Heart left ventricle (tissue), 16 donors: ENCODE results near the gene DAB1. TPM values are rescaled to one million over a fixed set of nuclear protein-coding genes. Genes with fewer than 3 reads are reported as not detected.
A peak's percentile ranks its signal among the peaks of the same experiment; 100 is the strongest.

Source experiments
- ATAC-seq, 4 donors: fragments of 200-7000 bp; cut with Tn5 transposase; one replicate each; pipeline ENCODE4 v1.9.1; 2020 to 2022; ENCODE audit warnings: moderate library complexity in 4 of 4, mild to moderate bottlenecking in 3 of 4, moderate number of reproducible peaks in 1 of 4
- DNase-seq, 5 donors: peaks; one replicate each; pipeline ENCODE4 v3.0.0-alpha.2; 2020
- H3K27ac ChIP-seq, 12 donors: fragments of 200-600 bp; sonication (generic) in 4 of 12; one replicate each; pipeline versions ENCODE4 v1.5.0 to v1.8.0; 2016 to 2022; ENCODE audit warnings: mild to moderate bottlenecking in 2 of 12
- H3K27me3 ChIP-seq, 9 donors: fragments of 200-600 bp; sonication (generic) in 2 of 9; one replicate each; pipeline versions ENCODE4 v1.5.1 to v1.8.0; 2016 to 2022; ENCODE audit warnings: mild to moderate bottlenecking in 3 of 9
- H3K36me3 ChIP-seq, 9 donors: fragments of 200-600 bp; sonication (generic) in 2 of 9; one replicate each; pipeline versions ENCODE4 v1.5.0 to v1.8.0; 2018 to 2022; ENCODE audit warnings: mild to moderate bottlenecking in 2 of 9
- H3K4me1 ChIP-seq, 12 donors: fragments of 200-600 bp; sonication (generic) in 4 of 12; one replicate each; pipeline versions ENCODE4 v1.5.0 to v1.8.0; 2016 to 2022; ENCODE audit warnings: mild to moderate bottlenecking in 3 of 12
- H3K4me3 ChIP-seq, 12 donors: fragments of 200-600 bp; sonication (generic) in 4 of 12; one replicate each; pipeline versions ENCODE4 v1.5.0 to v1.8.0; 2017 to 2022; ENCODE audit warnings: mild to moderate bottlenecking in 9 of 12, moderate library complexity in 4 of 12
- H3K9me3 ChIP-seq, 12 donors: fragments of 200-600 bp; sonication (generic) in 4 of 12; one replicate each; pipeline versions ENCODE4 v1.5.0 to v1.8.0; 2016 to 2022; ENCODE audit warnings: mild to moderate bottlenecking in 1 of 12
- POLR2A ChIP-seq, 2 donors: fragments of 450-650 bp; IDR thresholded peaks; one replicate each; pipeline ENCODE4 v1.6.1; 2017; ENCODE audit warnings: antibody characterized with exemption in 2 of 2, mild to moderate bottlenecking in 2 of 2, moderate library complexity in 2 of 2
- WGBS, 4 donors: extraction: QIAGEN DNeasy Blood & Tissue Kit in 2 of 4; methylation state at CpG; one replicate each; pipeline versions ENCODE4 v1.1.5 to v1.1.7; 2013 to 2018; 5-methylcytosine and 5-hydroxymethylcytosine counted together
- intact Hi-C, 10 donors: fragments of 100-400 bp; cut with DNase I; formaldehyde crosslinking; loops; one replicate each; pipeline versions ENCODE4 v1.11.1 to v1.14.2; 2022
- polyA plus RNA-seq, 2 donors: library from polyadenylated mRNA; stranded (reverse); fragments of 200-250 nt; gene quantifications; one replicate each; pipeline ENCODE4 v1.2.3, GENCODE V29; 2013
- total RNA-seq, 9 donors: library from RNA; depleted of rRNA in 2 of 9; stranded (reverse); fragments of >200 nt in 2 of 9; fragmentation: NEBNext Ultra II Directional in 3 of 9; extraction: Animal tissue kit (Norgen Biotek cat#: 25700) in 3 of 9; gene quantifications; one replicate each; pipeline versions ENCODE4 v1.1.0 to v1.2.4, GENCODE V29; 2016 to 2023
- TF ChIP-seq, protein P1 (sequence below), 12 donors: fragments of 200-600 bp; sonication (generic) in 4 of 12; IDR thresholded peaks; one replicate each; pipeline versions ENCODE4 v1.5.0 to v1.8.0; 2018 to 2022; ENCODE audit warnings: antibody characterized with exemption in 12 of 12, mild to moderate bottlenecking in 5 of 12
- donor health status: ischemic (EF 13 %, LVEDD 7.1; RV severe dilation, severe dysfunction).
- donor health status: healthy with polysubstance abuse.
- donor health status: DM: no; HTN: yes; CAD: no.
- donor health status: DM: no; HTN: no; CAD: no.
- donor health status: ischemic (EF 25% LVEDD 6.9; RV normal size, moderate dysfunction).
- donor health status: ischemic (EF 25% LVEDD 5.7; RV mildly dilated, moderate dysfunction).
- donor health status: healthy.
- donor health status: DM: yes; HTN: yes; CAD: no.
- donor health status: ischemic (EF 35%, LVEDD 5.7; RV mildly dilated, moderate dysfunction).
- donor health status: nonischemic (EF 11% LVEDD 7.7; RV severe dilation, severe dysfunction).
- donor health status: DM: yes; HTN: yes; CAD: no.
- donor health status: PGD.
- donor health status: ischemic (EF 29% LVEDD 5.4; RV normal size, mild dysfunction).
- donor health status: nonischemic (EF 23%, LVEDD 6.1; RV moderate dilation, normal function).

The DAB1 gene
- total and polyA plus RNA-seq, 11 donors, result 0.26 to 28.8 (median 5.2) TPM

DNA sequence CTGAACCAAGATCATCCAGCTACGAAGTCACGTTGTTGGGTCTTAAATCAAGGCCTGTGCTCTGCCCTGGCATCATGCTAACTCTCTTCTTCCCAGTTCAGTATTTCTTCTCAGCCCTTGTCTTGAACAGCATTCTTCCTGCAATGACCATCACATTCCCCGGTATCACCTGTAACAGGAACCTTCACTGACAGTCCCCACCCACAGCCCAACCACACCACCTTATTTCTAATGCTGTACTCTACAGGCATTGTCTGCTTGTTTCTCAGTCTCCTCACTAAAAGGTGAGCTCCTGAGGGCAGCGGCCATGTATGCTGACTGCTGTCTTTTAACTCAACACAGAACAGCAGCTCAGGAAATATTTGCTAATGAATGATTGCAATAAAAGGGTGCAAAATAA, 54.0 kb downstream of the DAB1 start:
- peaks cover 0 to 8% (median 0%) of the 10 kb centered on the region in 12 donors for H3K9me3 ChIP-seq
- no peak overlapping the region for H3K27ac ChIP-seq
- H3K4me1 ChIP-seq, result no peaks in the 10 kb centered on the region
- H3K36me3 ChIP-seq, result no peaks in the 10 kb centered on the region
- intact Hi-C loops, result no loop called here
- WGBS, 4 donors, result 89 to 97% (median 93%) methylated on average over 4 of the region's 4 CpGs
- TF ChIP-seq, protein P1, sequence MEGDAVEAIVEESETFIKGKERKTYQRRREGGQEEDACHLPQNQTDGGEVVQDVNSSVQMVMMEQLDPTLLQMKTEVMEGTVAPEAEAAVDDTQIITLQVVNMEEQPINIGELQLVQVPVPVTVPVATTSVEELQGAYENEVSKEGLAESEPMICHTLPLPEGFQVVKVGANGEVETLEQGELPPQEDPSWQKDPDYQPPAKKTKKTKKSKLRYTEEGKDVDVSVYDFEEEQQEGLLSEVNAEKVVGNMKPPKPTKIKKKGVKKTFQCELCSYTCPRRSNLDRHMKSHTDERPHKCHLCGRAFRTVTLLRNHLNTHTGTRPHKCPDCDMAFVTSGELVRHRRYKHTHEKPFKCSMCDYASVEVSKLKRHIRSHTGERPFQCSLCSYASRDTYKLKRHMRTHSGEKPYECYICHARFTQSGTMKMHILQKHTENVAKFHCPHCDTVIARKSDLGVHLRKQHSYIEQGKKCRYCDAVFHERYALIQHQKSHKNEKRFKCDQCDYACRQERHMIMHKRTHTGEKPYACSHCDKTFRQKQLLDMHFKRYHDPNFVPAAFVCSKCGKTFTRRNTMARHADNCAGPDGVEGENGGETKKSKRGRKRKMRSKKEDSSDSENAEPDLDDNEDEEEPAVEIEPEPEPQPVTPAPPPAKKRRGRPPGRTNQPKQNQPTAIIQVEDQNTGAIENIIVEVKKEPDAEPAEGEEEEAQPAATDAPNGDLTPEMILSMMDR (IDR thresholded peaks at IDR 0.05), result no peak
- TF ChIP-seq POLR2A (IDR thresholded peaks at IDR 0.05), result no peak
- ATAC-seq (no peak), DNase-seq (no peak)
- H3K4me3 ChIP-seq, result no peak overlapping the region
- no peaks in the 10 kb centered on the region for H3K27me3 ChIP-seq

DNA sequence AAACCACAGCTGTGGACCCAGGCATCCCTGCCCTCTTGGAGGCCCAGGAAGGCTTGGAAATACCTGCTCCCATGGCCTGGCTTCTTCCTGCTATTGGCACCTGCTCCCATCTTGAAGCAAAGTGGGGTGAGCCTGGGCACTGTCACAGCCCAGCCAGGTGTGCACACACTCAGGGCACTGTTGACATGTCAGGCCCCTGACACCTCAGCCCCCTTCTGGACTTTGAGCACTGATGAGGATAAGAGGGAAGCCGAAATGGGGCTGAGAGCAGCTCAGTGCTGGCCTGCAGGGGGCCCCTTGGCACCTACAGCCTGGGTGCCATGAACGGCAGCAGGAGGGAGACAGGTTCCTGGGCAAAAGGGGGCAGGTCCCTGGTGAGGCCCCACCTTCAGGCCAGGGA, 55.9 kb downstream of the DAB1 start:
- no peak overlapping the region for H3K27ac ChIP-seq
- peaks cover 0 to 8% (median 0%) of the 10 kb centered on the region in 12 donors for H3K9me3 ChIP-seq
- no peaks in the 10 kb centered on the region for H3K27me3 ChIP-seq
- intact Hi-C loops, result no loop called here
- no peaks in the 10 kb centered on the region for H3K36me3 ChIP-seq
- TF ChIP-seq, protein P1 (IDR thresholded peaks at IDR 0.05), result no peak
- TF ChIP-seq POLR2A (IDR thresholded peaks at IDR 0.05), result no peak
- no peak overlapping the region for H3K4me3 ChIP-seq
- WGBS, 4 donors, result 40 to 100% (median 85%) methylated on average over 1 to 2 of the region's 2 CpGs
- ATAC-seq, result no peak
- no peak for DNase-seq
- H3K4me1 ChIP-seq, result peaks cover 0 to 10% (median 0%) of the 10 kb centered on the region in 12 donors

DNA sequence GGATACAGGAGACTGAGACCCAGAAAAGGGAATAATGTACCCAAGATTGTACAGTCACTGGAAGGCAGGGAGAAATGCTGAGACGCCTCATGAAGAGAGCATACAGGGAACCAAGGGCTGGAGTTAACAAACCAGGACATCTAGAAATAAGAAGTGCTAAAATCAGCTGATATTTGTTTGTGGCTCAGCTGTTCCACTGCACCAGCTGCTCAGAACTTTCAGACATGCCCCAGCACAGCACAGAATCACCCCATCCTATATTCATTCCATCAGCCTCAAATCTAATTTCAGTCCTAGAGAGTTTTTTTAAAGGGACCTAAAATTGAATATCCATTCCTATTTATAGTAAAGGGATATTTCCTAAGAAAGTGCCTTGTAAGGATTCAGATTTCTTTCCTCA, 60.2 kb downstream of the DAB1 start:
- TF ChIP-seq POLR2A (IDR thresholded peaks at IDR 0.05), result no peak
- TF ChIP-seq, protein P1 (IDR thresholded peaks at IDR 0.05), result no peak
- 80 to 92% (median 87%) methylated on average over 1 of the region's 1 CpG for WGBS, 4 donors
- no peak overlapping the region for H3K4me3 ChIP-seq

GRCh38 chr1:57363165-57363564, 60.7 kb downstream of the DAB1 start:
- Histone ChIP-seq H3K4me1 (peaks cover 0 to 29% (median 0%) of the 10 kb centered on the region in 12 donors), H3K27ac (peak overlapping the region in 1 of 12 donors; percentile 35), H3K9me3 (peaks cover 0 to 15% (median 5%) of the 10 kb centered on the region in 12 donors), H3K4me3 (no peak overlapping the region), H3K36me3 (no peaks in the 10 kb centered on the region), H3K27me3 (no peaks in the 10 kb centered on the region)
- intact Hi-C loops, result no loop called here
- TF ChIP-seq, protein P1 (IDR thresholded peaks at IDR 0.05), result no peak
- no peak for TF ChIP-seq POLR2A (IDR thresholded peaks at IDR 0.05)
- DNase-seq, result no peak
- peak in 3 of 4 donors; percentile 39 to 75 (median 54) for ATAC-seq
- WGBS, 4 donors, result 63 to 80% (median 66%) methylated on average over 6 of the region's 6 CpGs

More for the DNA sequence above, 60.2 kb downstream of the DAB1 start:
- H3K9me3 ChIP-seq, result peaks cover 0 to 14% (median 4%) of the 10 kb centered on the region in 12 donors
- no peak for DNase-seq
- no peak for ATAC-seq
- H3K36me3 ChIP-seq, result no peaks in the 10 kb centered on the region
- H3K27ac ChIP-seq, result no peak overlapping the region
- H3K27me3 ChIP-seq, result no peaks in the 10 kb centered on the region
- intact Hi-C loops, result no loop called here
- H3K4me1 ChIP-seq, result peaks cover 0 to 29% (median 0%) of the 10 kb centered on the region in 12 donors
